Activated effector memory CD4-positive, alpha-beta T cell treated with anti-CD3 and anti-CD28 coated beads, Interleukin-2, amount 50 U/mL, for 16 hours (primary cell): Measurements from ENCODE around the gene TICRR.

Experiments used
- DNase-seq: peaks from one replicate; pipeline ENCODE4 v3.0.0-alpha.2; 2020

Gene TICRR

GRCh38 chr15:89657686-89658200 is 82.5 kb downstream of the TICRR start:
- no peak for DNase-seq

GRCh38 chr15:89659295-89659694 is 84.0 kb downstream of the TICRR start:
- no peak for DNase-seq

- no peak for DNase-seq
Measured at GRCh38 chr15:89660556-89660955, 85.3 kb downstream of the TICRR start.

- no peak for DNase-seq
Measured at GRCh38 chr15:89662893-89663626, 87.8 kb downstream of the TICRR start.

GRCh38 chr15:89664441-89665350 is 89.4 kb downstream of the TICRR start:
- no peak for DNase-seq

GRCh38 chr15:89665449-89666181 is 90.3 kb downstream of the TICRR start:
- DNase-seq = no peak

GRCh38 chr15:89666184-89666857 is 91.1 kb downstream of the TICRR start:
- no peak for DNase-seq

- no peak for DNase-seq
Measured at GRCh38 chr15:89666858-89667705, 91.8 kb downstream of the TICRR start.

- DNase-seq = no peak
Measured at GRCh38 chr15:89667706-89667960, 92.4 kb downstream of the TICRR start.

- no peak for DNase-seq
Measured at GRCh38 chr15:89668171-89668570, 92.9 kb downstream of the TICRR start.

- DNase-seq = no peak
Measured at GRCh38 chr15:89669309-89669865, 94.1 kb downstream of the TICRR start.

GRCh38 chr15:89669941-89670340 is 94.7 kb downstream of the TICRR start:
- DNase-seq = no peak

GRCh38 chr15:89670971-89671560 is 95.8 kb downstream of the TICRR start:
- DNase-seq = no peak

GRCh38 chr15:89671687-89672086 is 96.4 kb downstream of the TICRR start:
- no peak for DNase-seq

- no peak for DNase-seq
Measured at GRCh38 chr15:89672221-89673164, 97.2 kb downstream of the TICRR start.

- no peak for DNase-seq
Measured at GRCh38 chr15:89673165-89673512, 97.9 kb downstream of the TICRR start.

GRCh38 chr15:89674526-89674925 is 99.3 kb downstream of the TICRR start:
- DNase-seq = no peak

GRCh38 chr15:89675606-89676005 is 100.3 kb downstream of the TICRR start:
- DNase-seq = no peak

GRCh38 chr15:89677381-89677780 is 102.1 kb downstream of the TICRR start:
- no peak for DNase-seq
